ENCODE results near the gene INO80.

The INO80 gene

GRCh38 chr15:40978562-40978961, 137.5 kb downstream of the INO80 start:
- H3K9ac ChIP-seq = no peak overlapping the region
- H3K36me3 ChIP-seq (ENCODE audit: insufficient read depth) = 0 out of 2 replicates have a peak, but pooled peaks cover 3% of the 10 kb centered on the region
- H3K4me1 ChIP-seq (ENCODE audit: low read depth, poor library complexity, severe bottlenecking) = no peaks in the 10 kb centered on the region
- TF ChIP-seq CTCF (conservative IDR thresholded peaks at IDR 0.05; ENCODE audit: low read depth, low read length) = no peak
- H3K79me2 ChIP-seq (ENCODE audit: insufficient read depth, low read depth) = no peaks in the 10 kb centered on the region
- no peak overlapping the region for H3K4me3 ChIP-seq (IDR thresholded peaks at IDR 0.05; ENCODE audit: insufficient read depth, low read depth, low read length)
- H3K4me2 ChIP-seq = no peak overlapping the region
- H3K27ac ChIP-seq = no peak overlapping the region
- no peaks in the 10 kb centered on the region for H3K27me3 ChIP-seq (ENCODE audit: insufficient read depth, low read depth)
- H2AFZ ChIP-seq (ENCODE audit: low read depth) = no peak overlapping the region
- no peaks in the 10 kb centered on the region for H4K20me1 ChIP-seq (ENCODE audit: insufficient read depth)

DNA sequence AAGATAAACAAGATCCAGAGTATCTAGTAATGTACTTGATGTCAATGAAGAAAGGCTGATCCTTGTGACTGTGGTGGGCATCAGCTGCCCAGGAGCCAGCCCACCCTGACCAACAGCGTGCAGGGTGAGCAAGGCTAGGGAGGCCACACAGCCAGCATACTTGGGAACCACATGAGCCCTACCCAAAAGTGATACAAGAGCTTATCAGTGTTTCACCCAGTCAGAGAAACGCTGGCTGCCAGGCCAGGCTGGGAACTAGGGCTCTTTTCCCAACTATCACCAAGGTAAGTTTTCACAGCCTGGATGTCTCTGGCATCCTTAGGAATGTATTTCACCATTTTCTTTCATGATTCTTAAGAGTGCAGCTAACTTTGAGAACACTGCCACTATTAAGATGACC, 137.9 kb downstream of the INO80 start:
- no peak overlapping the region for H3K4me2 ChIP-seq
- H3K4me3 ChIP-seq (IDR thresholded peaks at IDR 0.05; ENCODE audit: insufficient read depth, low read depth, low read length) = no peak overlapping the region
- H3K4me1 ChIP-seq (ENCODE audit: low read depth, poor library complexity, severe bottlenecking) = no peaks in the 10 kb centered on the region
- H3K27me3 ChIP-seq (ENCODE audit: insufficient read depth, low read depth) = no peaks in the 10 kb centered on the region
- no peaks in the 10 kb centered on the region for H3K79me2 ChIP-seq (ENCODE audit: insufficient read depth, low read depth)
- no peak overlapping the region for H2AFZ ChIP-seq (ENCODE audit: low read depth)
- H3K27ac ChIP-seq = no peak overlapping the region
- no peaks in the 10 kb centered on the region for H4K20me1 ChIP-seq (ENCODE audit: insufficient read depth)
- no peak for TF ChIP-seq CTCF (conservative IDR thresholded peaks at IDR 0.05; ENCODE audit: low read depth, low read length)
- H3K36me3 ChIP-seq (ENCODE audit: insufficient read depth) = 0 out of 2 replicates have a peak, but pooled peaks cover 3% of the 10 kb centered on the region
- H3K9ac ChIP-seq = no peak overlapping the region

- no peak overlapping the region for H3K4me3 ChIP-seq (IDR thresholded peaks at IDR 0.05; ENCODE audit: insufficient read depth, low read depth, low read length)
- H4K20me1 ChIP-seq (ENCODE audit: insufficient read depth) = no peaks in the 10 kb centered on the region
- H3K9ac ChIP-seq = no peak overlapping the region
- H3K4me2 ChIP-seq = no peak overlapping the region
- no peak for TF ChIP-seq CTCF (conservative IDR thresholded peaks at IDR 0.05; ENCODE audit: low read depth, low read length)
- no peaks in the 10 kb centered on the region for H3K27me3 ChIP-seq (ENCODE audit: insufficient read depth, low read depth)
- no peaks in the 10 kb centered on the region for H3K79me2 ChIP-seq (ENCODE audit: insufficient read depth, low read depth)
- H2AFZ ChIP-seq (ENCODE audit: low read depth) = no peak overlapping the region
- 0 out of 2 replicates have a peak, but pooled peaks cover 3% of the 10 kb centered on the region for H3K36me3 ChIP-seq (ENCODE audit: insufficient read depth)
- no peaks in the 10 kb centered on the region for H3K4me1 ChIP-seq (ENCODE audit: low read depth, poor library complexity, severe bottlenecking)
- no peak overlapping the region for H3K27ac ChIP-seq
Measured at GRCh38 chr15:40976819-40977218, 139.3 kb downstream of the INO80 start.

- no peak overlapping the region for H3K4me3 ChIP-seq (IDR thresholded peaks at IDR 0.05; ENCODE audit: insufficient read depth, low read depth, low read length)
- no peaks in the 10 kb centered on the region for H3K79me2 ChIP-seq (ENCODE audit: insufficient read depth, low read depth)
- no peak for TF ChIP-seq CTCF (conservative IDR thresholded peaks at IDR 0.05; ENCODE audit: low read depth, low read length)
- H3K4me2 ChIP-seq = no peak overlapping the region
- no peak overlapping the region for H2AFZ ChIP-seq (ENCODE audit: low read depth)
- no peak overlapping the region for H3K9ac ChIP-seq
- no peak overlapping the region for H3K27ac ChIP-seq
- 0 out of 2 replicates have a peak, but pooled peaks cover 3% of the 10 kb centered on the region for H3K36me3 ChIP-seq (ENCODE audit: insufficient read depth)
- no peaks in the 10 kb centered on the region for H3K27me3 ChIP-seq (ENCODE audit: insufficient read depth, low read depth)
- no peaks in the 10 kb centered on the region for H4K20me1 ChIP-seq (ENCODE audit: insufficient read depth)
- H3K4me1 ChIP-seq (ENCODE audit: low read depth, poor library complexity, severe bottlenecking) = no peaks in the 10 kb centered on the region
Measured at GRCh38 chr15:40974879-40975278, 141.2 kb downstream of the INO80 start.

Measured in KMS-11 (cell line).